GM21619 (cell line): Measurements from ENCODE around the gene EXO5.
"Not testable (repeated sequence)": the region's sequence is repeated elsewhere in the genome, so short reads cannot be mapped to it uniquely, and the experiment has no call there.

Source experiments
- ATAC-seq: cut with Tn5 transposase; IDR thresholded peaks from one replicate; pipeline ENCODE4 v1.9.1; 2021; ENCODE audit not compliant: unreplicated experiment

The EXO5 gene

DNA sequence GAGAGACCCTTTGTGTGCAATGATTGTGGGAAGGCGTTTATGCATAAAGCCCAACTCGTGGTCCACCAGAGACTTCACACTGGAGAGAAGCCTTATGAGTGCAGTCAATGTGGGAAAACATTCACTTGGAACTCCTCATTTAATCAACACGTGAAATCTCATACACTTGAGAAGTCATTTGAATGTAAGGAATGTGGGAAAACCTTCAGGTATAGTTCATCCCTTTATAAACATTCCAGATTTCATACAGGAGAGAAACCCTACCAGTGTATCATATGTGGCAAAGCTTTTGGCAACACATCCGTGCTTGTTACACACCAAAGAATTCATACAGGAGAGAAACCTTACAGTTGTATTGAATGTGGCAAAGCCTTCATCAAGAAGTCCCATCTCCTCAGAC is 38.4 kb downstream of the EXO5 start:
- no peak for ATAC-seq

DNA sequence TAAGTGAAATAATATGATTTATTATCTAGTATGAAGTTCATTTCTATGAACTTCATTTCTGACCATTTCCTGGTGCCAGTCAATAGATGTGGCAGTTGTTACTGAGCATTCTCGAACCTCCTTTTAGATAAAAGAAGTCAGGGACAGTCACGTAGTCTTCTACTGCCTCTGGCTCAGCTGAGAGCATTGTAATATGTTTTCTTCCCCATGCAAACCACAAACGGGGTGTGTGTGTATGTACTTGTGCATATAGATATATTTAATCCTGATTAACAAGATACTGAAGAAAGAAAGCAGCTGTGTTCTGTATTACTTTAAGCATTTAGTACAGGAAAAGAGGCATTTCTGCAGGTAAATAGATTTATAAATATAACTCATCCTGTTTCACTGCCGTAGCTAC is 44.5 kb downstream of the EXO5 start:
- ATAC-seq: no peak

DNA sequence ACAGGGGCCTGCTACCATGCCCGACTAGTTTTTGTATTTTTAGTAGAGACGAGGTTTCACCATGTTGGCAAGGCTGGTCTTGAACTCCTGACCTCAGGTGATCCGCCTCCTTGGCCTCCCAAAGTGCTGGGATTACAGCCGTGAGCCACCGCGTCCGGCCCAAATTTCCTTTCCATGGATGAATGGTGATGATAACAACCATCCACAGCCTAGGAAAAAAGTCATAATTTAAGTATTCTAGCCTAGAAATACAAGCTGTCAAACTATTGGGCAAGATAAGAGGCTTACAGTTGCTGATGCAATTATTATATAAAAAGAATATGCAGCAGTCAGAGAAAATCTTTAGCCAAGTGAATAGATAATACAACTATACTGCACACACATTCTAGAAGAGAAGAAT is 46.2 kb downstream of the EXO5 start:
- not testable (repeated sequence) for ATAC-seq

DNA sequence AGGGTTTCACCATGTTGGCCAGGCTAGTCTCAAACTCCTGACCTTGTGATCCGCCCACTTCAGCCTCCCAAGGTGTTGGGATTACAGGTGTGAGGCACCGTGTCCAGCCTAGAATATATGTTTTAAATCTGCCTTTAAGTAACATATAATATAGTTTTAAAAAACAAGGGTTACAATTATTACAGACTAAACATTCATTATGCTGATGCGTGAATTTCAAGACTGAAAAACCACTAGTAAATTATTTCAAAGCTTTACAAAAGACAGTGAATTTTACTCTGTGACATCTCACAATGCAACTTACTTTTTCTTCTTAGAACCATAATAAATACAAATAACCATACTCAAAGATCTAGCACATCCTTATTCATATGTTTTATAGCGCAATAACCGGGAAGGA is 47.6 kb downstream of the EXO5 start:
- ATAC-seq: no peak

DNA sequence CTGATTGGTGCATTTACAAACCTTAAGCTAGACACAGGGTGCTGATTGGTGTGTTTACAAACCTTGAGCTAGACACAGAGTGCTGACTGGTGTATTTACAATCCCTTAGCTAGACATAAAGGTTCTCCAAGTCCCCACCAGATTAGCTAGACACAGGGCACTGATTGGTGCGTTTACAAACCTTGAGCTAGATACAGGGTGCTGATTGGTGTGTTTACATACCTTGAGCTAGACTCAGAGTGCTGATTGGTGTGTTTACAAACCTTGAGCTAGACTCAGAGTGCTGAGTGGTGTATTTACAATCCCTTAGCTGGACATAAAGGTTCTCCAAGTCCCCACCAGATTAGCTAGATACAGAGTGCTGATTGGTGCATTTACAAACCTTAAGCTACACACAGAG is 49.7 kb downstream of the EXO5 start:
- ATAC-seq: not testable (repeated sequence)

DNA sequence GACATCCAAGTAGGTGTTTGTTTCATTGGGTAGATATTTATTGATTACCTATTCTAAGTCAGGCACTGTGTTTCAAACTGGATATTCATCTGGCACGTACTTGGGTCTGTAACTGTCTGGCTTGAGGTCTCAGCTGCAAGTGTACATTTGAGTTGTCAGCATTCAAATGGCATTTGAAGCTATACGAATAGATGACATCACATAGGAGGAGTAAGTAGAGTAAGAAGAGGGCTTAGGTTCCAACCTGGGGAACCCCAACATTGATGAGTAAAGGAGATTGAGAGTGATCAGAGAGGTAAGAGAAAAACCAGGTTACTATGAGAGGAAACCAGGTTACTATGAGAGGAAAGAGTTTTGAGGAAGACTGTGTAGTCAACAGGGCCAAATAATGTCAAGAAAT is 53.6 kb downstream of the EXO5 start:
- ATAC-seq: no peak

DNA sequence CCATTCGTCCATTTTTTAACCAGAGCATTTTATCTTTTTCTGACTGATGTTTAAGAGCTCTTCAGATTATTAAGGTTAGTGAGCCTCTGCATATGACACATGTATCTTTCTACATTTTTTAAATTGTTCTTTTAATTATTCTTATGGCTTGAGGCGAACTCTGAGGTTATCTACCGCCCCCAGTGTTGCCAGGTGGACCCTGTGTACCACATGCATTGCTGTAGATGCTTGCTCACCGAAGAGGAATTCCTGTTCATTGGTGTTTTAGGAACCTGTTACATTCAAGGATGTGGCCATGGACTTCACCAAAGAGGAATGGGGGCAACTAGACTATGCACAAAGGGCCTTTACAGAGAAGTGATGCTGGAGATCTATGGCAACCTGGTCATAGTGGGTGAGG is 54.7 kb downstream of the EXO5 start:
- no peak for ATAC-seq

DNA sequence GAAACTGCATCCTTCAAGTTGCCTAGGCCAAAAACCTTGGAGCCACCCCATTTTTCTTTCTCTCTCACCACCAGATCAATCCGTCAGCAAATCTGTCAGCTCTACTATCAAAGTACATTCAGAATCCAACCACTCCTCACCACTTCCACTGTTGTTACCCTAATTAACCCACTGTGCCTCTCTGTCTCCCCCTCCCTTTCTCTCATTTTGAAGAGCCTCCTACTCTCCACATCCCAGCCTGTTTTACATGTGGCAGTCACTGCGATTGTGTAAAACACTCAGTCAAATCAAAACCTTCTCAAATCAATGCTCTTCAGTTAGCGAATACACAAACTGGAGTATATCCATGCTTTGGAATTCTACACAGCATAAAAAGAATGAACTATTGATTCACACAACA is 55.9 kb downstream of the EXO5 start:
- ATAC-seq: no peak

DNA sequence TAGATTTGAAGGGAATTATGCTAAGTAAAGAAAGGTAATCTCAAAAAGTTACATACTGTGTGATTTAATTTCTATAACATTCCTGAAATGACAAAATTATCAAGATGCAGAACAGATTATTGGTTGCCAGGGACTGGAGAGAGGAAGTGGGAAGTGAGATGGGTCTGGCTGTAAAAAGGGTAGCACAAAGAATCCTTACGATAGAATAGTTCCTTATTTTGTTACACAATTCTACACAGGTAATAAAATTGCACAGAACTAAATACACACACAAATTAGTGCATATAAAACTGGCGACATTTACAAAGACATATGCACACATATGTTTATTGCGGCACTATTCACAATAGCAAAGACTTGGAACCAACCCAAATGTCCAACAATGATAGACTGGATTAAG is 56.3 kb downstream of the EXO5 start:
- no peak for ATAC-seq
